ENCODE results near the gene C16orf86. TPM values are rescaled to one million over a fixed set of nuclear protein-coding genes. Genes with fewer than 3 reads are reported as not detected.

Gene C16orf86
- polyA plus RNA-seq, 1 of the 3 experiments (the other 2 are of a cell fraction) = 4.3 TPM

GRCh38 chr16:67697422-67698185 lies 31.0 kb downstream of the C16orf86 start:
- no peaks in the 10 kb centered on the region for H4K20me1 ChIP-seq (ENCODE audit: insufficient read depth)
- 90% methylated on average over 4 of the region's 4 CpGs for WGBS (ENCODE audit: low lambda C conversion rate)
- ChIA-PET CTCF (interaction anchor here (0.9 to 1.9 kb wide), 3 partner anchors 25 to 135 kb away, joined by 3 to 7 read pairs (median 3); partner anchors contain the start of gene CTCF), POLR2A (no interaction called here)
- peaks cover 0 to 17% of the 10 kb centered on the region in 2 experiments for H3K36me3 ChIP-seq (replicated peaks in 1 of 2; ENCODE audit: control insufficient read depth in 1 of 2, insufficient read depth in 2 of 2, low read length in 1 of 2)
- H3K9me2 ChIP-seq = no peaks in the 10 kb centered on the region
- no peaks in the 10 kb centered on the region for H3K4me1 ChIP-seq (ENCODE audit: control insufficient read depth in 1 of 2, insufficient read depth in 2 of 2, low read depth in 1 of 2, low read length in 1 of 2)
- no peak overlapping the region for H3K4me3 ChIP-seq (ENCODE audit: low read depth in 2 of 2, low read length in 1 of 2)
- peaks cover 5% of the 10 kb centered on the region; the same call in 1 of the 2 replicates for H3K9me3 ChIP-seq
- H3K9ac ChIP-seq = no peak overlapping the region
- H2AFZ ChIP-seq (ENCODE audit: low read depth) = no peak overlapping the region
- H3K79me2 ChIP-seq (ENCODE audit: insufficient read depth) = peaks cover 56% of the 10 kb centered on the region
- no peak overlapping the region for H3K4me2 ChIP-seq
- no peak for DNase-seq
- no peaks in the 10 kb centered on the region for H3F3A ChIP-seq (replicated peaks; ENCODE audit: insufficient read depth)
- H3K27ac ChIP-seq (ENCODE audit: low read depth in 2 of 2, low read length in 1 of 2) = no peak overlapping the region
- no peaks in the 10 kb centered on the region for H3K27me3 ChIP-seq (ENCODE audit: insufficient read depth)
- TF ChIP-seq POLR2AphosphoS5 (IDR thresholded peaks at IDR 0.05; ENCODE audit: low read depth, low read length) = no peak
- TF ChIP-seq FOSL2 (IDR thresholded peaks at IDR 0.05; ENCODE audit: borderline replicate concordance, low read depth) = no peak
- no peak for TF ChIP-seq FOXJ3 (CRISPR knock-in tag; IDR thresholded peaks at IDR 0.05)
- TF ChIP-seq GABPA (IDR thresholded peaks at IDR 0.05; ENCODE audit: low read depth) = no peak
- no peak for TF ChIP-seq YY1 (IDR thresholded peaks at IDR 0.05; ENCODE audit: low read depth)
- TF ChIP-seq RAD21 (IDR thresholded peaks at IDR 0.05; ENCODE audit: low read length) = no peak
- TF ChIP-seq EZH2phosphoT487 (IDR thresholded peaks at IDR 0.05; ENCODE audit: borderline replicate concordance, low read depth) = no peak
- TF ChIP-seq NFIC (IDR thresholded peaks at IDR 0.05; ENCODE audit: borderline replicate concordance) = no peak
- TF ChIP-seq RCOR1 (IDR thresholded peaks at IDR 0.05; ENCODE audit: low read length) = no peak
- TF ChIP-seq GATA2 (CRISPR knock-in tag; IDR thresholded peaks at IDR 0.05) = no peak

- WGBS (ENCODE audit: low lambda C conversion rate) = over 99% methylated on average over 7 of the region's 7 CpGs
- H3K9ac ChIP-seq = no peak overlapping the region
- peaks cover 66% of the 10 kb centered on the region for H3K79me2 ChIP-seq (ENCODE audit: insufficient read depth)
Observed at GRCh38 chr16:67699265-67699664, 32.7 kb downstream of the C16orf86 start.

More at GRCh38 chr16:67699265-67699664, 32.7 kb downstream of the C16orf86 start:
- Histone ChIP-seq H3K4me3 (ENCODE audit: low read depth in 2 of 2, low read length in 1 of 2) (no peak overlapping the region), H4K20me1 (ENCODE audit: insufficient read depth) (no peaks in the 10 kb centered on the region), H3K9me2 (no peaks in the 10 kb centered on the region), H3K4me2 (no peak overlapping the region), H3K27me3 (ENCODE audit: insufficient read depth) (no peaks in the 10 kb centered on the region), H3K36me3 (replicated peaks in 1 of 2; ENCODE audit: control insufficient read depth in 1 of 2, insufficient read depth in 2 of 2, low read length in 1 of 2) (peaks cover 0 to 17% of the 10 kb centered on the region in 2 experiments), H2AFZ (ENCODE audit: low read depth) (no peak overlapping the region), H3K27ac (ENCODE audit: low read depth in 2 of 2, low read length in 1 of 2) (no peak overlapping the region), H3F3A (replicated peaks; ENCODE audit: insufficient read depth) (peaks cover 4% of the 10 kb centered on the region), H3K4me1 (ENCODE audit: control insufficient read depth in 1 of 2, insufficient read depth in 2 of 2, low read depth in 1 of 2, low read length in 1 of 2) (no peaks in the 10 kb centered on the region), H3K9me3 (peaks cover 5% of the 10 kb centered on the region; the same call in 1 of the 2 replicates)
- no peak for TF ChIP-seq NFIC (IDR thresholded peaks at IDR 0.05; ENCODE audit: borderline replicate concordance)
- TF ChIP-seq YY1 (IDR thresholded peaks at IDR 0.05; ENCODE audit: low read depth) = no peak
- TF ChIP-seq, protein P1, sequence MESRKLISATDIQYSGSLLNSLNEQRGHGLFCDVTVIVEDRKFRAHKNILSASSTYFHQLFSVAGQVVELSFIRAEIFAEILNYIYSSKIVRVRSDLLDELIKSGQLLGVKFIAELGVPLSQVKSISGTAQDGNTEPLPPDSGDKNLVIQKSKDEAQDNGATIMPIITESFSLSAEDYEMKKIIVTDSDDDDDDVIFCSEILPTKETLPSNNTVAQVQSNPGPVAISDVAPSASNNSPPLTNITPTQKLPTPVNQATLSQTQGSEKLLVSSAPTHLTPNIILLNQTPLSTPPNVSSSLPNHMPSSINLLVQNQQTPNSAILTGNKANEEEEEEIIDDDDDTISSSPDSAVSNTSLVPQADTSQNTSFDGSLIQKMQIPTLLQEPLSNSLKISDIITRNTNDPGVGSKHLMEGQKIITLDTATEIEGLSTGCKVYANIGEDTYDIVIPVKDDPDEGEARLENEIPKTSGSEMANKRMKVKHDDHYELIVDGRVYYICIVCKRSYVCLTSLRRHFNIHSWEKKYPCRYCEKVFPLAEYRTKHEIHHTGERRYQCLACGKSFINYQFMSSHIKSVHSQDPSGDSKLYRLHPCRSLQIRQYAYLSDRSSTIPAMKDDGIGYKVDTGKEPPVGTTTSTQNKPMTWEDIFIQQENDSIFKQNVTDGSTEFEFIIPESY (IDR thresholded peaks at IDR 0.05; ENCODE audit: borderline replicate concordance, low read depth) = no peak
- TF ChIP-seq FOXJ3 (CRISPR knock-in tag; IDR thresholded peaks at IDR 0.05) = no peak
- ChIA-PET CTCF (interaction anchor here (1.2 to 2.2 kb wide), 2 partner anchors 26 to 31 kb away, joined by 5 read pairs; no protein-coding TSS in a partner anchor), POLR2A (no interaction called here)
- no peak for DNase-seq
